HG02885 (cell line): ENCODE data around the gene NBEAL2.

ENCODE experiments used
- ATAC-seq: cut with Tn5 transposase; IDR thresholded peaks from one replicate; pipeline ENCODE4 v1.9.1; 2021; ENCODE audit warnings: mild to moderate bottlenecking; ENCODE audit not compliant: unreplicated experiment, poor library complexity

Gene NBEAL2, protein sequence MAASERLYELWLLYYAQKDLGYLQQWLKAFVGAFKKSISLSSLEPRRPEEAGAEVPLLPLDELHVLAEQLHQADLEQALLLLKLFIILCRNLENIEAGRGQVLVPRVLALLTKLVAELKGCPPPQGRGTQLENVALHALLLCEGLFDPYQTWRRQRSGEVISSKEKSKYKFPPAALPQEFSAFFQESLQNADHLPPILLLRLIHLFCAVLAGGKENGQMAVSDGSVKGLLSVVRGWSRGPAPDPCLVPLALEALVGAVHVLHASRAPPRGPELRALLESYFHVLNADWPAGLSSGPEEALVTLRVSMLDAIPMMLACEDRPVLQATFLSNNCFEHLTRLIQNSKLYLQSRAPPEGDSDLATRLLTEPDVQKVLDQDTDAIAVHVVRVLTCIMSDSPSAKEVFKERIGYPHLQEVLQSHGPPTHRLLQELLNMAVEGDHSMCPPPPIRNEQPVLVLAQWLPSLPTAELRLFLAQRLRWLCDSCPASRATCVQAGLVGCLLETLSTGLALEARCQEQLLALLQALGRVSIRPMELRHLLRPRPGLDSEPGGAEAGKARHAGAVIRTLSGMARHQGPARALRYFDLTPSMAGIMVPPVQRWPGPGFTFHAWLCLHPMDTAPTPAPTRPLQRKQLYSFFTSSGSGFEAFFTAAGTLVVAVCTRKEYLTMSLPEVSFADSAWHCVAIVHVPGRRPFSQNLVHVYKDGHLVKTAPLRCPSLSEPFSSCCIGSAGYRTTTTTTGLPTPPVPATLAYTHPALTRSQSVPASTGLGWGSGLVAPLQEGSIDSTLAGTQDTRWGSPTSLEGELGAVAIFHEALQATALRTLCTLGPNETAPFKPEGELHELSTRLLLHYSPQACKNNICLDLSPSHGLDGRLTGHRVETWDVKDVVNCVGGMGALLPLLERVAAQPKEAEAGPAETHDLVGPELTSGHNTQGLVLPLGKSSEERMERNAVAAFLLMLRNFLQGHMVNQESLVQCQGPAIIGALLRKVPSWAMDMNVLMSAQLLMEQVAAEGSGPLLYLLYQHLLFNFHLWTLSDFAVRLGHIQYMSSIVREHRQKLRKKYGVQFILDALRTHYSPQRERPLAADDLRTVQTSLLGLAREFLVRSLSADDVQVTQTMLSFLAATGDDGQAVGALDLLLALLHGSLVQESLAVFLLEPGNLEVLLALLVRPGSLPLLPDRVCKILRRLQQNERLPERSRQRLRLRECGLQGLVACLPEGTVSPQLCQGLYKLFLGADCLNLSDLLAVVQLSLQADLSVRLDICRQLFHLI (N-terminal part only)

DNA sequence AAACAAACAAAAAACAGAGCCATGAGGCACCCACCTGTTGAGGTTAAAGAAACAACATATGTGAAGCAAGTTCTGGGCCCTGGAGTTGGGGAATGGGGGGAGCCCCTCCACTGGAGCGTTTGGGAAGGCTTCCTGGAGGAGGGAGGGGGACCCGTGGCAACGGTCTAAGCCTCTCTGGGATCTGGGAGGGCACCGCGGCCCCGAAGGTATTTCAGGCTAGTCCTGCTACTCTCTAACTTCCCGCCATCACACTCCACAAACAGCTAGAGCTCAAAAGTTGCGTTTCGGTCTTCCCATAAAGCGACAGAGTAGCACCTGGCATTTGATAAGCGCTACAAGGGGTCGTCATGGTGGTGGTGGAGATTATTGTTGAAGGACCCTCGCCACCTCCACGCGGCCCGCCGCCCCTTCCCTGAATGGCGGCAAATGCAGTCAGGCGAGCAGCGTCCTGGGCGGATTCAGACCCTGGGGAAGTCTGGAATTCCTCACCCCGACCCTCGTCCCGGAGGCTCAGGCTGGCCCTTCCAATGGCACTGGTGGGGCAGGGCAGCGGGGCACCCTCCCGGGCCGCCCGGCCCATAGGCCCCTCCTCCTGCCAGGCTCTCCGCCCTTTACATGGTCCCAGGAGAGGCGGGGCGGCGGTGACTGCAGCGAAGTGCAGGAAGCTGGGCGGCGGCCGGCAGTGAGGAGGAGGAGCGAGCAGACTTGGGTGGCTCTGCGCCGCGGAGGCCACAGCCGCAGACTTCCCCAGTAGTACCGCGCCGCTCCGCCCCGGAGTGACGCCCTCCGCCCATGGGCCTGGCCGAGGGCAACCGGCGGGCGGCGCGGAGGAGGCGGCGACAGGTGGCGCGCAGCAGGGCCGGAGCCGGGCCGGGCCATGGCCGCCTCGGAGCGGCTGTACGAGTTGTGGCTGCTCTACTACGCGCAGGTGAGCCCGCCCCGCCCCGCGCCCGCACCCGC lies at the start of gene NBEAL2:
TSS of gene NBEAL2 (plus strand) at position 682 of the 960 bp plus-strand sequence. CDS start at position 878, 196 bp downstream.
- peak; percentile 75 for ATAC-seq

DNA sequence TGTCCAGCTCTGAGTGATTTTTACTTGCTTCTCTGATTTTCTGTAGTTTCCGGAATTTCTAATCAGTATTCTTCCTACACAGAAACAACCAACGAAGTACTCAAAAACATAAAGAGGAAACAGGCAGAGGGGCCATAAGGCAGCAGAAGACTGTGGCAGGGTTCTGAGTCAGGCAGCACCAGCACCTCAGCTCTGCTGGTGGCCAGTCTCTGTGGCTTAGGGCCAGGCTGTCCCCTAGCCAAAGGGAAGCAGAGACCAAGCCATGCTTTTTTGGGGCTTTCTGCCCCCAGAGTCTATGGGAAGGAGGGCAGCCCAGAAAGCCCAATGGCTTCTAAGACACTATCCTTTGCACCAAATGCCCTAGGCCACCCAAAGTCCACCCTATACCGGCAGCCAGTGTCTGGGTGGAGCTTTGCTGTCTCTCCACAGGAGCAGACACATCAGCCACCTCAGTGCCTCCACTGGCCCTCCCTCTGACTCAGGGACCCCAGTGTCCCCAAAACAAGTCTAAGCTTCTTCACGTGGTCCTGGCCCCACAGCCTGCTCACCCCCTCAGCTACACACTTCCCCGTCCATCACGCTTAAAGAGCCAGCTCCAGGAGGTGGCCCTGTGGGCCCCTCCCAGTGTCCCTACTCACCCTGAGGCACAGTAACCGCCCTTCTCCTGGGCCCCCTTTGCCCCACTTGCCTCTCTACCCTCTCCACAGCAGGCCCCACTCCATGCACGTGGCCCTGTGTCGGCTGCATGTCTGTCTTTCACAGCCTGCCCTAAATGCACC lies 49.1 kb upstream of the NBEAL2 start:
- ATAC-seq, result no peak

DNA sequence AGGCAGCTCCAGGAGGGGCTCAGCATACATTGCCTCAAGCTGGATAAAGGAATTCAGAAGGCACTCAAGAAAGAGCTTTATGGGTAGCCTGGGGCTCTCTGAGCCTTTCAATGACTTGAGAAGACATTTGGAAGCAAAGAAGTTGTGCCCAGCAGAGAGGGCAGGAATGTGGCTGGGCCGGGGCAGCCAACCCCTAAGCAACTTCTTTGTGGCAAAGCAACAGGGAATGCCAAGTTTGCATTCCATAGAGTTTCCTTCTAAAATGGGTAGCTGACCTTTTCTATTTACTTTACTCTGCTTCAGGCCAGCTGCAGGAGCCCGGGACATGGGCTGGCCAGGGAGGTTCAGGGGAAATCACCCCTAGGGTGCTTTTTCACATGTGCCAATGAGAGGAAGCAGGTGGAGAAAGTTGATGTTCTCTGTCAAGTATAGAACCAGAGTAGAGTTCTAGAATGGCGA lies 48.5 kb upstream of the NBEAL2 start:
- ATAC-seq, result no peak

DNA sequence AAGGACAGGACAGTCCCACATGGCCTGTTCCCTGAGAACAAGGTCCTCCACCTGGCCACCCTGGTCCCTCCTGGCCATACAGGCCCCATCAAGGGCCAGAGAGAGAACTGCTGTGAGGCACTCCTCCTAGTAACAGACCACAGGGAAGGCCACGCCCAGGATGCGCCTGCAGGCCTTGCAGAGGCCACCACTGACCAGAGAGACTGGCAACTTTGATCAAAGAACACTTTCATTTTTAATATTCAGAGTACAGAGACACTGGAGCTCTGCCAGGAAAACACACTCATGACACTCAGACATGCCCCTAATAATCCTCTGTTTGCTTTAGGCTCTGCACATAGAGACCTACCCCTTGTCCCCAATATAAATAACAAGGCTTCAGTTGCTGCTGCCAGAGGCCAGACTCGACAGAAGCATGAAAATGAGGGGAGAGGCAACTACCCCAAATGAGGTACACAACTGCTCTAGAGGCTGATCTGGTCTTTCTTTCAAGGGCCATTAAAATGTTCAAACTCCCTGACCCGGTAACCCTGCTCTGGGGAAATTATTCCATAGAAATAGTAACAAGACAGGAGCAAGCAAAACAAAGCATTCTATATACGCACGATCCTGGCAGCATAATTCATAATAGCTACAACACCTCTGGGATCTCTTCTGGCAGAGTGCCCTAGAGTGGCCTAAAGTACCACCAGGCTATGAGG lies 47.7 kb upstream of the NBEAL2 start:
- no peak for ATAC-seq

DNA sequence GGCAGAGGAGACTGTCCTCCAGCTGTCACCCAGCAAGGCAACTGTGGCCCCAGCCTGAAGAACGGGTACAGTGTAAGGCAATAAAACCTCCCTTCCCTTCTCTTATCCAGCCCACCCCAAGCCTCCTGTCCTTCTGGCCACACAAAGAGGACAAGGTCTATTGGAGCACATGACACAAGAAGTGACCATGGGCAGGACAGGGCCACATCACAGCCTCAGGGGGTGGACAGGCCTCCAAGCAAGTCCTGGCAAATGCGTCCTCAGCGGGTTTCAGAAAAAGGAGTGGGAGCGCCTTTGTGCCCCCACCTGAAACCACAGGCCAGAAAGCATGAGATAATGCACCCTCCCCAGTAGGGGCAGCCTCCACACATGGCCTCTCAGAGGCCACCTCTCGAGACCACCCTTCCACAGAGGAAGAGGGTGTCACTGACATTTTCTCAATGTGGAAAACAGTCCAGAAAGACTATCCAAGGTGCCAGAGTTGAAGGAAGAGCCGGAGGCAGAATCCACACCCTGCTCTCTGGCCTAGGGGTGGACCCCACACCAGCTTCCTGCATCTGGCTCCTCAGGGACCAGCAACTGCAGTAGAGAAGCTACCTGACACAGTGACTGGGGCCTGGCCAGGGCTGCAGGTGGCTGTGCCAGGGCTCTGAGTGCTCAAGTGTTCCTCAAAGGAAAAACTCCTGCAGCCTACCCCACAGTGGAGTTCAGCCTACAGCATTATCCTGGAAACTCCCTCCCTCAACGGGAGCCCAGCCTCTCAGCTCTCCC lies 46.8 kb upstream of the NBEAL2 start:
- no peak for ATAC-seq

DNA sequence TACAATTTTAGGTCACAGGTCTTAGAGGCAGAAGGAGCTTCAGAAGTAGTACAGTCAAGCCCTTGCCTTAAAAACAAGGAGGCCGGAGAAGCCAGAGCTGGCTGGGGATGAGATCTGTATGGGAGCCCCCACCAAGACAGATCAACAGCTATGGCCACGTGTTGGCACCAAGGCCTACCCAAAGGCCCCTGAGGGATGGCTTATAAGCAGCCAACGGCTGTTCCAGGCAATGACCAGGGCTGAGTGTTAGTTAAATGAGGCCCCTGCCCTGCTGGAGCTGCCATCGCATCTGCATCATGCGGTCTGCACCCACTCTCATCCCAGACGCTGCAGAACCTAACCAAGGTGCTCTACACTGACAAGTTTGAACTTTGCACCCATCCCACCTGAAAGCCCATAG lies 46.2 kb upstream of the NBEAL2 start:
- no peak for ATAC-seq

DNA sequence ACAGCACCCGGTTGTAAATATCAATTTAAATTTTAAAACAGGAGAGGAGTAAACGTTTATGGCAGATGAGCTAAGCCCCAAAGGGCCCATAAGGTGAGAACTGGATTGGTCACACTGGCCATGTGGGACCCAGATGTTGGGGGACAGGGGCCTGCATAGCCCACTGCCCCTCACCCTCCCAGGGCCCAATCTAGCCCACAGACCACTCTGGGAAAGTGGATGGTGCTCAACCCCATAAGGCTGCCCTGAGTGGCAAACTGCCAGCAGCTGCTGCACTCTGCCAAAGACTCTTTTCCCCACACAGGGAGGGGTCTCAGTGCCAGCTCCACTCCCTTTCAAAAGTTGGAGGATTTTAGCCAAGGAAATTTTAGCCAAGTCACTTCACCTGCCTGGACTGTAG lies 45.4 kb upstream of the NBEAL2 start:
- ATAC-seq, result no peak

DNA sequence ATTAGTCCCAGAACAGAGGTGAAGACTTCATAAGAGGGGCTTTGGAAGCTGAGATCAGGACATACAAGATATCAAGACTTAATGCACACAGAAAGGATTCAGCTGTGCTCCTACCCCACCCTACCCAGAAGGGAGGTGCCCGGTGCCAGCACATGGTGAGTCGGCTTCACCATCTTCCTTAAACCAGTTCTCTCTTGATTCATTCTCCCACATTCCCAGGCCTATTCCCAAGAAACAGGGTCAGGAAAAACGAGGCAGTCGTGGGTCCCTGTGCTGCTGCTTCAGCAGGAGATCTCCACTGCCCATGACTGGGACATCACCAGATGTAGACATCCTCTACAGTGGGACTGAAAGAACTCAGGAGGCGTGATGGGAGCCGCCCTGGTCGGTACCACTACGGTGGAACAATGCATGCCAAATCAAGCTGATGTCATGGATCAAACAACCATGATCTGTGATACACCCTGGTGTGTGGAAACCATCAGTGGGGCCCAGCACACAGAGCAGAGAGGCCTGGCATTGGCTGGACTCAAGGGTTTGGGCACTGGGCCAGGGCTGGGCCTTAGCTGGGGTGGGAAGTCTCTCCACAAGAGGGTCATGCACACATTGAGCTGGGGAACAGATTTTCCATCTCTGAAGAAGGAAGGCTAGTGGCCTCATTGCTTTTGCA lies 44.8 kb upstream of the NBEAL2 start:
- no peak for ATAC-seq

DNA sequence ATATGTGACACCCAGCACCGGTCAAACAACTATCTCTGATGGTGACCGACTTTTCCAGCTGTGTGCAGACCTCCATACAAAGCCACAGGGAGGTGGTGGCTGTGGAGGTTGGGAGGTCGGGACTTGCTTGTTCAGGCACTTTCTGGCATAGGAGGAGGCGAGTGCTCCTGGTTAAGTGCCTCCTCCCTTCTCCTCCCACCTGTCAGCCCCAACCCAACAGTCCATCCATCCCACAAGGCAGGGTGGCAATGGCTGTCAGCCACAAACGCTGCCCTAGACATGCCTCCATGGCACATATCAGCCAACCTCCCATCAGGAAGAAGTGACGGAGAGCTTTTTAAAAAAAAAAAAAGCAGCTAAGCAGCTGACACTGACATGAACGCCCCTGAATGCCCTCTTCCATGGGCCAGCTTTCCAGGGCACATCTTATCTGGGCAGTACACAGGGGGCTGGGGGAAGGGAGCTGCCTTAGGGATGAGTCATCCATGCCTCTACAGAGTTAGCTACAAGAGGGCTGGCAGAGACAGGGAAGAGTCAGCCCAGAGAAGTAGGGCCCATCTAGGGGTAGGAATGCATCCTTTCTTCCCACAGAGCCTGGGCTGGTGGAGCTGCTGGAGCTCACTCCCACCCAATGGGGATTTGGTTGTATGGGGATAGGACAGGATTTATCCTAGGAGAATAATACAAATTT lies 44.2 kb upstream of the NBEAL2 start:
- ATAC-seq, result no peak

DNA sequence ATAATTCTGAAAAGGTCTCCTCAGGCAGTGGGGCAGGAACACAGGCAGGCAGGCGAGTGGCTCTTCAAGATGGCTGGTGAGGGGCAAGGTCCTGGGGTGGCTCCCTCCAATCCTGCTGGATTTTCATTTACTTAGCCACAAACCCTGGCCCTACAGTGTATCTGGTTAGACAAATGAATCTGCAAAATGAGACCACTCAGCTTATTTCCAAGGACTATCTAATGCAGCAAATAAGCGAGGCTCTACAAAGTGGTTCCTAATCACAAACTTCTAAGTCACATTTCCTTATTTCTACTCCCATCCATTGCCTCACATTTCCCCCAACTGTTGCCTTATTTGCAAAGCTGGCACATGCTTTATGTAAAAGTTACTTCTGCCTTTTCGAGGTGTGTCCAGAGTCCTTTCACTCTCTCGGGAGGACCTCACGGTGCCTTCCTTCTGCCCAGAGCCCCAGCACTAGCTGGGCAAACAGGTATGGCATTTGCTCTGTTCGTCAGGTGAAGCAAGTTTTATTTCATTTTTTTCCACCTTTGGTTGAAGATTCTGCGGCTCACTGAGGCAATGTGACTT lies 43.4 kb upstream of the NBEAL2 start:
- ATAC-seq, result no peak

DNA sequence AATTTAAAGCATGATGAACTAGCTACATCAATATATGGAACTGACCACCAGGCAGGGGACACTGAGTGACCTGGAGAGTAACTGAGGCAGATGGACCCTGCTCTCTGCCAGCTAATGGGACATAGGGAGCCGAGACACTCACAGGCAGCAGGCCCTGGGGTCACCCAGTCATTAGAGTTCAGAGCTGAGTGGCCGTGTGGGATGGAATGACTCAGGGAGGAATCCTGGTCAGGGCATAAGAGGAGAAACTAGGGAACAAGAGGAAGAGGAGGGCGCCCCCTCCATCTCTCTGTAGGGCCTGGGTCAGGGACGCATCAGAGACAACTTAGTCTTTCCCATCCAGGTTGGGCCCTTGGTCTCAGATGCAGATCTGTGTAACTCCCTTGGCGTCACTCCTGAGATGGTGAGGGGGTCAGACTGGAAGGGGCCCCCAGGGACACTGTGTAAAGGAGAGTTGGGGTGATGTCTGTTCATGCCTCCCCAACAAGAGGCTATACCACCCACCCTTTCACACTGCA lies 42.7 kb upstream of the NBEAL2 start:
- no peak for ATAC-seq

DNA sequence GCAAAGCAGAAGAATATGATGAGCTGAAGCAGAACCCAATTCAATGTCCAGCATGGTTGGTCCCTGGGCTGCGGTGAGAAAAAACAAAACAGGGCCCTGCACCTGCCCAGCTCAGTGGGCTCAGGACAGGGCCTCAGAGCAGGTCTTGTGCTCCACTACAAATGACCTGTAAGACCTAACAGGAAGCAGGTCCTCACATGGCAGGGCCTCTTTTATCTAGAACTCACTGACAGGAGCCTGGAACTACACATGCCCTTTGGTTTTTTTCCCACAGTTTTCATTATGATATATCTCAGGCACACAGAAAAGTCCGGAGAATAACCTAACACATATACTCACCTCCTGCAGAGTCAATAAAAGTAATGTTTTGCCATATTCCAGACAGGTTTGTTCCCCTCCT lies 41.3 kb upstream of the NBEAL2 start:
- no peak for ATAC-seq

DNA sequence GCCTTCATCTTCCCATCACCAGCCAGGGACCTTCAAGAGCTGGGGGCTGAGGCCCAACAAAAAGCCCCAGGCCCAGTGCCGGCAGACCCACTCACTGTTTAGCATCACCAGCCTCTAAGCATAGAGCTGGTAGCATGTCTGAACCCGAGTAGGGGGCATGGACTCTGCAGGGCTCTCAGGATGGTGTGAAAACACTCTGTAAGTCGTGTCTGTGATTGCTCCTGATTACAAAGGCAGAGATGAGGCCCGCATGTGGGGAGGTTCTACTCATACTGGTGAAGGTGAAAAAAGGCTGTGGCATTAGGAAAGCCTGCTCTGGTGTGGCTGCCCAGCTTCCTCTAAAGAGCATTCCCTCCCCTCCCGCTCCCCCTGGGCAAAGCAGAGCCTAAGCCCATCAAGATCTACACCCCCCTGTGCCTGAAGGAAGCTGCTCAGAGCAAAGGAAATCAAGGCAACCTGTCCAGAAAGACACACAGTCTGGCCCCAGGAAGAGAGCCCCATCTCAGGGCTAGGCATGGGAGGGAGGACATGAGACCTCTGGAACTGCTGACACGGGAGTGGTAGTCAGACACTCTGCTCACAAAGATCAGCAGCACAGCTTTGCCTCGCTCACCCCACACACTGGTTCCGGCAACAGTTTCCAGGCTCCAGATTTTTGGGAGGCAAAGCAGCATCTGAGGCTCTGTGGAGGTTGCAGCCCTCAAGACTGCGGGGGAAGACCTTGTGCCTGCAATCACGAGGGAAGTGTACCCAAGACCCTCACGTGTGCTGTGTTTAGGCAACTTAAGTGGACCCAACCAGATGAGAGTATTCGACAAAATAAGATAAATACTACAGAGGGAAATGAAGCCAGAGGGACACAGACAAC lies 39.7 kb upstream of the NBEAL2 start:
- ATAC-seq, result no peak

DNA sequence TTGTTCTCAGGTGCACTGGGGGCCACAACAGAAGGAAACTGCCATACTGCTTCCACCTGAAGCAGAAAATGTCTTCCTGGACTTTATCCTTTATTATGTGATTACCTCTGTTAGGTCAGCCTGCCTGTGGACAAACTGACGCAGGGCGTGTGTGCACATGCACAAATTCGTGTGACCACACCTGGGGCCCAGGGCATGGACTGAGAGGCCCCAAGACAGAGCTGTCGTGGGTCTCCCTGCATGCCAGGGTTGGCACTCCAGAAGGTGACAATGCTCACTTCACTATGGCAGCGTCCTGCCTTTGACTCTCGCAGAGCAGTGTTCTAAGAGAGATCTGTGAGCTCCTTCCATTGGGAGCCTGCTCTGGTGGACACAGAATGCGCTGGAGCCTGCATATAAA lies 37.4 kb upstream of the NBEAL2 start:
- ATAC-seq, result no peak
